Measurements from ENCODE around the gene FOXD4L1.
A peak's percentile ranks its signal among the peaks of the same experiment; 100 is the strongest.
"Not testable (repeated sequence)": the region's sequence is repeated elsewhere in the genome, so short reads cannot be mapped to it uniquely, and the experiment has no call there.

Gene FOXD4L1

DNA sequence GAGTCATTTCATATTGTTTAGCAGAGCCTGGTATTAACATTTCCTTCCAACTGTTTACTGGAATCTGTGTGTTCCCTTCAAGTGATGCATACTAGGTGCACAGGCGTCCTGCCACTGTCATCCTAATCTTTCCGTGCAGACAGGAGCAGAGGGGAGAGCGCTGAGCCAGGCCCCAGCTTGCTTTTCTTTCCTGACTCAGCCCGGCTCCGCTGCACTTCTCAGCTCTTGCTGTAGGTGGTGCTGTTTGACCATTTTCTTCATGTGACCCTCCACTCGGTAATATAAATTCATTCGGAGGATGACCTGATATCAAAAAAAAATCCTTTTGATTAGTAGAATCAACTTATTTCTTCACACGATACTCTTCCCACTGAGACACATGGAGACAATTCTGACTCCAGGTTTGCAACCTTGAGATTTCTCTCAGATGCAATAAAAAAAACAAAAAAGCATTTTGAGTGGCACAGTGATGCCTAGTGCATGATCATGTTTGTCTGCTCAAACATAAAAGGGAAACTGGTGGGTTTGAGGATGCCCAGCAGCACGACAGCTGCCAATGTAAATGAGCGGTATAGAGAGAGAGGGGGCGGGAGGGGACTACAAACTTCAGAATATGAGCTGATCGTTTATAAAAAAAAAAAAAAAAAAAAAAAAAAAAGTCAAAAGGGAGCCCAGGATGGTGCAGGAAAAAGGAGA is 29.0 kb downstream of the FOXD4L1 start:
- not testable (repeated sequence) for DNase-seq

DNA sequence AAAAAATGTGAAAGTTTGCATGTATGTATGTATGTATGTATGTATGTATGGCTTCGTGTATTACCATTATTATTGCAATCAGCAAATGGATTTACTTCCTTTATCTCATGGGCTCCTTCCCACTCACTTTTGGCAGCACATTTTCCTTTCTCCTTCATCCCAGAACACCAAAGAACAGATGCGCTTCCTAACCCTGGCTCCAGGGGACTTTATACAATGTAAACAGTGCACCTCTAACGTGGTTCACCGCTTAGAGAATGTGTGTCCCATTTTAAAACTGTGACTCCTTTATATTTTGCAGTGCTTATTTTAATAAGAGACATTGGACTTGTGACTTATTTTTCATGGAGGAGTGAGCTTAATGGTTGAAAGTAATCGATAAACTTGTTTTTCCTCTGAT is 29.7 kb downstream of the FOXD4L1 start:
- not testable (repeated sequence) for DNase-seq

DNA sequence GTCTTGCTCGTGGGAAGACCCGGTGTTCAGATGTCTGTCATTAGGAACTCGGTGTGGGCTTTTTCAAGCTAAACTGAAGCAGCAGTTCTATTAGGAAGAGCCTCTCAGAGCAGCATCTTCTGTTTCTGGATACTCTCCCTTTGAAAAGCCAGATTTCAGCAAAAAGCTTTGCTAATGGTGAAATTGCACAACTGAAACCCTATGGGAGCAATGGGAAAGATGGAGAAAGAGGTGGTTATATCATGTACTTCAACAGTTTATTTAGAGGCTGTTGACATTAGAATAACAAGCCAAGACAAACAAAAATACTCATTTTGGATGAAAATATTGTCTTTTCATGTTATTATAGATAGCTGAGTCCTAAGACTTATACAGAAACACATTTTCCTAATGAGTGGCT is 30.4 kb downstream of the FOXD4L1 start:
- not testable (repeated sequence) for DNase-seq

DNA sequence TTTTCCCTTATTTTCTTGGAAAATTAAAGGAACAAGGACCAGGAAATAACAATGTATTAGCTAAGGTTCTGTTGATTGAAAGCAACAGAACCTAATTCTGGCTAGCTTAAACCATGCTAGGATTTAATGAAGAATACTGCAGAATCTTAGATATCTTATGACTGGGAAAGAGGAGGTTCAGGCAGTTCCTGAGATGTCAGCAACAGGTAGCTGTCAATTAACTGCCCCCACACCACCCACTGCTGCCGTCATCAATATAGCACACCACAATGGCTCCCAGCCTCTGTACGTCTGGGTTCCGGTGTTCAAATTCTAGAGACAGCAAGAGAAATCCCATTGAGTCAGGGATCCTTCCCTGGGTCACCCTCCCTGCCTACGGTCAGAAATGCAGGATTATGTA is 34.5 kb downstream of the FOXD4L1 start:
- DNase-seq = not testable (repeated sequence)

DNA sequence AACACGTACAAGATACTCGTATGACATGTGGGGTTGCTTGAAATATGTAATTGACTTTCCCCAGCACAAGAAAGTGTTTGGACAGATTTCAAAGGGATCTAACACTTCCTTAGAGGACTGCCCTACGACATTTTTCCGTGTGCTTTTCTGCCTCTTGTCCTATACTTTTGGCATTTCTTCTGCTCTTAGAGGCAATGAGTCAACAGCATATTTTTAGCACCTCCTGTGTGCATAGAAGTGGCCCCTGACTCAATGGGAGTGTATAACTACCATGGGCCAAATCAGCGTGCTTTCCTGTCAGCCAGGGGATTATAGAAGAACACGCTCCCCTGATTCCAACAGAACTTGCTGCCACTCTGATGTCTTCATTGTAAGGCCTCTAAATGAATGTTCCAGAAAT is 38.1 kb downstream of the FOXD4L1 start:
- not testable (repeated sequence) for DNase-seq

DNA sequence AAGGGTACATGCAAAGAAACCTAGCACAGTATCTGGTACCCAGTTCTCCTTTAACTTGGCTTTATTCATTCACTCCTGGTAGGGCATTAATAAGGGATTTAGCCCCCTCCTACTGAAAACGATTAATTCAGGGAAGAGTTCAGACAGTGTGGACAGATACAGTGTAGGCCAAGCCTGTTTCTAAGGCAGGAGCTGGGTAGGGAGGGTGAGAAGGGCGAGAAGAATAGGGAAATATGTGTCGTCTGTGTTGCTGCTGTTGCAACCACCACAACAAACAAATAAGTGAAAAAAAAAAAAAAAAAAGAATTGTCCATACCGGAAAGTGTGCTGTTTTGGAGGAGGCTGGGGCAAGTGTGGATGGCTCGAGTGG is 42.4 kb downstream of the FOXD4L1 start:
- DNase-seq = not testable (repeated sequence)

DNA sequence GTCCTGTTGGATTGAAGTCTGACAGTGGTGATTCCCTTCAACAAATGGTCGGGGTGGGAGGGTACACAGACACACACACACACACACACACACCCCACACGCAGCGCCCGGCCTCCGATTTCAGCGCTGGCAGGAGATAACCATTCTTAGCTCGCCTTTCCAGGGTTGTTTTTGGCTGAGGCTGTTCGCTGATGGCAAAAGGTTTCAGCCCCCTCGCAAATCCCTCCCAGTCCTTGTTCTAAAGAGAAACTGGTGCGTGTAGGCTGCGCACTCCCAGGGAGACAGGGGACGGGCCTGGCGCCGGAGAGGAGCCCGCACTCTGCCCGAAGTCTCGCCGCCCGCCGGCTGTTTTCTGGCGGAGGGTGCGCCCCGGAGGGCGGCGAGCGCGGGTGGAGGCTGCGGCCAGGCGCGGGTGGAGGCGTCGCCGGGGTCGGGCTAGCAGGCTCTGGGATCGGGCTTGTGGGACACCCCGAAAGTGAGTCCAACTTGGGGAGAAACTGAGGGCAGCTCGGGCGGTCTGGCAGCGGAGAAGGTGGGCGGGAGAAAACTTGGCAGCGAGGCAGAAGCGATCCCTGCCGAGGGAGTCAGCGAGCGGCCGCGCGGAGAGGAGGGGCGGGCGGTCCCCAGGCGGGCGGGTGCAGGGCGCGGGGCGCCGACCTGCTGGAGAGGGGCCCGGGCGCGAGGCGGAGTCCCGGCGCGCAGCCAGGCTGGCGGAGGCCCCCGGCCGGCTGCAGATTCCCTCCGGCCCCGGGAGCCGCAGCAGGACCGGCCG is 42.9 kb downstream of the FOXD4L1 start:
- DNase-seq = peak; percentile 35

DNA sequence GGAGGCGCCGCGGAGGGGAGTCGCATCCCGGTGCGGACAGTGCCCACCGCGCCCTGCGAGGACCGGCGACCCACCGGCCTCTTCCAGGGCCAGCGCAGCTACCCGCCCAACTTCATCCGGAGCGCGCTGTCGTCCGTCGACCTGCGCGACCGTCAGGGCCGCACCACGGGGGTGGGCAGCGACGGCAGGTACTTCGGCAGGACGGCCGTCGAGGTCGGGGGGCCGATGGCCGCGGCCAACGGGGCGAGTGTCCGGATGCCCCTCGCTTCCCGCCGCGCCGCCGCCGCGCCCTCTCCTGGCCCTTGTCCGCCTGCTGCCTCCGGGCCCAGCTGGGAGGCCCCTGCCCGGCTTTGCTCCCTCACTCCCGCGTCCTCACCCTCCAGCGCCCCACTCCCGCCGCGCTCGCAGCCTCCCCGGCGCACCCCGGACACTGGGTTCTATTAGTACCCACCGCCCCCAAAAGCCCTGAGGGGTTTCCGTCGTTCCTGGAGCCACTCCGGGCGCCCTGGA is 43.6 kb downstream of the FOXD4L1 start:
- DNase-seq = not testable (repeated sequence)

DNA sequence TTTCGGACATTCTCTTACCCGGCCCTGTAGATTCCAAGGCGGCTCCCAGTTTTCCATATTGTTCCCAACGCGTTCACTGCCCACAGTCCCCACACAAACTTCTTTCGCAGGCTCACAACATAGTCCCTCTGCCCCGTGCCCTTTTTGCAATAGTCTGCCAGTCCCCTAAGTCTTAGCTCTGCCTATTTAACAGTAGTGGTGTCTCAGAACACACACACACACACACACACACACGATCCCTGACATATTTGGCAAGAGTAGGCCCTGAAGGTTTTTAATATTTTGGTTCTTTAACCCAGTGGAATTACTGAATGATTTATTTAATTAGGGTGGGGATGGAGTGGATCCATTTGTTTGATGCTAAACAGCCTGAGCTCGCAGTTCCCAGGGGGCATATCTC is 44.1 kb downstream of the FOXD4L1 start:
- not testable (repeated sequence) for DNase-seq

Measured in CD4-positive, alpha-beta T cell treated with Interleukin-6 for 4 hours (primary cell).